Lower lobe of right lung (tissue), 2 donors: ENCODE results near the gene AJAP1. TPM values are rescaled to one million over a fixed set of nuclear protein-coding genes. Genes with fewer than 3 reads are reported as not detected.

Experiments
- ATAC-seq, 2 donors: fragments of 200-7000 bp; cut with Tn5 transposase; one replicate each; pipeline ENCODE4 v1.9.1; 2020 to 2022; ENCODE audit warnings: mild to moderate bottlenecking in 2 of 2, moderate library complexity in 2 of 2
- DNase-seq: peaks from one replicate; pipeline ENCODE4 v3.0.0-alpha.2; 2020
- H3K27ac ChIP-seq: fragments of 200-600 bp; one replicate; pipeline ENCODE4 v1.8.0; 2022
- H3K27me3 ChIP-seq: fragments of 200-600 bp; one replicate; pipeline ENCODE4 v1.8.0; 2022; ENCODE audit warnings: low read depth
- H3K36me3 ChIP-seq: fragments of 200-600 bp; one replicate; pipeline ENCODE4 v1.8.0; 2022; ENCODE audit warnings: mild to moderate bottlenecking
- H3K4me1 ChIP-seq: fragments of 200-600 bp; one replicate; pipeline ENCODE4 v1.8.0; 2022
- H3K4me3 ChIP-seq: fragments of 200-600 bp; one replicate; pipeline ENCODE4 v1.8.0; 2022; ENCODE audit warnings: mild to moderate bottlenecking
- H3K9me3 ChIP-seq: fragments of 200-600 bp; one replicate; pipeline ENCODE4 v1.8.0; 2022
- intact Hi-C: fragments of 100-400 bp; cut with DNase I; formaldehyde crosslinking; loops from one replicate; pipeline ENCODE4 v1.11.0; 2022
- total RNA-seq: library from RNA; stranded (reverse); fragmentation: NEBNext Ultra II Directional; extraction: Animal tissue kit (Norgen Biotek cat#: 25700); gene quantifications from one replicate; pipeline ENCODE4 v1.2.1, GENCODE V29; 2021
- TF ChIP-seq, protein P1 (sequence below): fragments of 200-600 bp; IDR thresholded peaks from one replicate; pipeline ENCODE4 v1.8.0; 2022; ENCODE audit warnings: antibody characterized with exemption, mild to moderate bottlenecking
- donor health status: DM: no; HTN: yes; CAD: no; lungs with severe emphysema.

The AJAP1 gene
- total RNA-seq, 1 donor from 2014 or later = 0.77 TPM

DNA sequence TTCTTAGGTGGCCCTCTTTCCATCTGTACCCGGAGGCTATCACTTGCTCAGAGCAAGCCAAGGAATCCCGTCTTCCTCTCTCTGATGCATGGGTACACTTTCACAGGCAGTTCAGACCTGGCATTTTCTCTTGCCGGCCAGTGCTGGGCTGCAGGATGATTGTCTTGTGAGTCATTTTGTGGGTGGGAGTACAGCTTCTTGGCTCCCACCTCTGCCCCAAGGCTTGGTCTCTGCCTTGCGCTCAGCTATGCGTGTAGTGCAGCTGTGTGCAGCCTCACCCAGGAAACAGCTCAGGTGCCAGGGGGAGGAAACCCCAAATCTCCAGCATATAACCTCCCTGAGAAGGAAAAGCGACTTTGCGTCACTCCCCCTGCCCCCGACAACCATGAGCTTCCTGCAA lies 3.9 kb upstream of the AJAP1 start:
- H3K4me3 ChIP-seq = no peak overlapping the region
- no peak for DNase-seq
- H3K36me3 ChIP-seq = no peaks in the 10 kb centered on the region
- no peak overlapping the region for H3K27ac ChIP-seq
- ATAC-seq = no peak
- TF ChIP-seq, protein P1, sequence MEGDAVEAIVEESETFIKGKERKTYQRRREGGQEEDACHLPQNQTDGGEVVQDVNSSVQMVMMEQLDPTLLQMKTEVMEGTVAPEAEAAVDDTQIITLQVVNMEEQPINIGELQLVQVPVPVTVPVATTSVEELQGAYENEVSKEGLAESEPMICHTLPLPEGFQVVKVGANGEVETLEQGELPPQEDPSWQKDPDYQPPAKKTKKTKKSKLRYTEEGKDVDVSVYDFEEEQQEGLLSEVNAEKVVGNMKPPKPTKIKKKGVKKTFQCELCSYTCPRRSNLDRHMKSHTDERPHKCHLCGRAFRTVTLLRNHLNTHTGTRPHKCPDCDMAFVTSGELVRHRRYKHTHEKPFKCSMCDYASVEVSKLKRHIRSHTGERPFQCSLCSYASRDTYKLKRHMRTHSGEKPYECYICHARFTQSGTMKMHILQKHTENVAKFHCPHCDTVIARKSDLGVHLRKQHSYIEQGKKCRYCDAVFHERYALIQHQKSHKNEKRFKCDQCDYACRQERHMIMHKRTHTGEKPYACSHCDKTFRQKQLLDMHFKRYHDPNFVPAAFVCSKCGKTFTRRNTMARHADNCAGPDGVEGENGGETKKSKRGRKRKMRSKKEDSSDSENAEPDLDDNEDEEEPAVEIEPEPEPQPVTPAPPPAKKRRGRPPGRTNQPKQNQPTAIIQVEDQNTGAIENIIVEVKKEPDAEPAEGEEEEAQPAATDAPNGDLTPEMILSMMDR = no peak
- intact Hi-C loops = no loop called here
- H3K9me3 ChIP-seq = no peaks in the 10 kb centered on the region
- H3K27me3 ChIP-seq = peaks cover 46% of the 10 kb centered on the region
- peaks cover 12% of the 10 kb centered on the region for H3K4me1 ChIP-seq

DNA sequence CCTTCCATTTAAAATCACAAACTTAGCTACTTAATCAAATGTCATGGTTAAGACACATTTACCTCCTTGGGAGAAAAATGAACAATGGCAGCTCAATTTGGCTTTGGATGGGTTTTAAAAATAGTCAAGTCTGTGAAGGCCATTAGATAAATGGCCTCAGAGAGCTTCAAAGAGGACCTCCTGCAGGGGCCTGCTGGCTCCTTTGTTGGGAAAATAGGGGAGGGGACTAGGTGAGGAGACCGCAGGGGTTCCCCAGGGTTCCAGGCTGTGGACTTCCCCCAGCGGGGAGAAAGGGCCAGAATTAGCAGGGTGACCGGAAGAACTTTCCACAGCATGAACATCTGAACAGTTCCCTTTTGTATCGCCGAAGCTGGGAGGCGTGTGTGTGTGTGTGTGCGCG lies 3.4 kb upstream of the AJAP1 start:
- TF ChIP-seq, protein P1 = no peak
- intact Hi-C loops = no loop called here
- no peak overlapping the region for H3K4me3 ChIP-seq
- H3K9me3 ChIP-seq = no peaks in the 10 kb centered on the region
- H3K36me3 ChIP-seq = no peaks in the 10 kb centered on the region
- H3K4me1 ChIP-seq = peaks cover 12% of the 10 kb centered on the region
- no peak for DNase-seq
- H3K27ac ChIP-seq = no peak overlapping the region
- no peak for ATAC-seq
- peaks cover 49% of the 10 kb centered on the region for H3K27me3 ChIP-seq

DNA sequence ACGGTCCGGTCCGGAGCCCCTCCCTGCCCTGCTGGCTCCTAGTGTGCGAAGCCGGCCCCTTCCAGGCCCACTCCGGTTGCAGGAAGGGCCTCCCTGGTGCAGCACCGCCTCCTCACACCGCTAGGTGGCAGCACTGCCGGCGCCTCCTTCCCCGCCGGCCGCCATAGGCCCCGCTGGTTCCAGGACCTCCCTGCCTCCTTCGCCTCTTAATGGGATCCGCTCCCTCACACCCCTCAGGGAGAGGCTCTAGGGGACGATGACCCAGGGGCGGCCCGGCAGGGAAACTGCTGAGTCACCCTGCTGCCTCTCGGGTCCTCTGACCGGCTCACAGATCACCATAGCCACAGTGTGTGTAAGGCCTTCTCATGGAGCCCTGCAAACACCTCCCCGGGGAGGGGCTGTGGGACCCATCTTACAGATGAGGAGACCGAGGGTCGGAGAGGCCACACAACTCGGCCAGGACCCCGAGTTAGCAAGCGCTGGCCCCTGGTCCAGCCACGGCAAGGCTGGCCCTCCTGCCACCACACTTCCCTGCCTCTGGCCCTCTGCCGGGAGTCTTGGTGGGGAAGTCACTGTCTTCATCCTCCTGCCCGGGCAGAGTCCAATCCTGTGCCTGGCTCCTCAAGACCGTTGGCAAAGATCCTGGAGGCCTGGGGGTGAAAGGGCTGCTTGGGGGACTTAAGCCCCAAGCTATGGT lies 1.6 kb upstream of the AJAP1 start:
- peaks cover 67% of the 10 kb centered on the region for H3K27me3 ChIP-seq
- DNase-seq = peak; percentile 69
- intact Hi-C loops = no loop called here
- H3K9me3 ChIP-seq = no peaks in the 10 kb centered on the region
- peaks cover 12% of the 10 kb centered on the region for H3K4me1 ChIP-seq
- peak; percentile 84 to 85 for ATAC-seq
- peak overlapping the region; percentile 10 for H3K4me3 ChIP-seq
- no peak overlapping the region for H3K27ac ChIP-seq
- no peaks in the 10 kb centered on the region for H3K36me3 ChIP-seq
- TF ChIP-seq, protein P1 = peak; percentile 97

DNA sequence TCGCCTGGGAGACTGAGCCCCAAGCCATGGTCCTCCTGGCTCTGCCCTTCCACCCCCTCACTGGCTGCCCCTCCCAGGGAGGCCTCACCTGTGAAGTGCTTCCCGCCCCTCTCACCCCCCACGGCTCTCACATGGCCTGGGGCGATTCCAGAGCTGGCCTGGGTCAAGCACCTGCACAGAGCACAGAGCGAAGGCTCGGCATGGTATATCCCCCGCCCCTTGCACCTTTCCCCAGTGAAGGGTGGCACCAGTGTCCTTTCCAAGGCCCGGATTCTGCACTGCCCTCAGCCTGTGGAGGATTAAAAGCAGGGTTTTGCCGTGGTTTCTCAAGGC lies 1.1 kb upstream of the AJAP1 start:
- Histone ChIP-seq H3K4me1 (peaks cover 12% of the 10 kb centered on the region), H3K27ac (no peak overlapping the region), H3K9me3 (no peaks in the 10 kb centered on the region), H3K27me3 (peaks cover 73% of the 10 kb centered on the region), H3K36me3 (no peaks in the 10 kb centered on the region), H3K4me3 (no peak overlapping the region)
- intact Hi-C loops = no loop called here
- TF ChIP-seq, protein P1 = no peak
- ATAC-seq = peak in 1 of 2 donors; percentile 23
- DNase-seq = no peak

DNA sequence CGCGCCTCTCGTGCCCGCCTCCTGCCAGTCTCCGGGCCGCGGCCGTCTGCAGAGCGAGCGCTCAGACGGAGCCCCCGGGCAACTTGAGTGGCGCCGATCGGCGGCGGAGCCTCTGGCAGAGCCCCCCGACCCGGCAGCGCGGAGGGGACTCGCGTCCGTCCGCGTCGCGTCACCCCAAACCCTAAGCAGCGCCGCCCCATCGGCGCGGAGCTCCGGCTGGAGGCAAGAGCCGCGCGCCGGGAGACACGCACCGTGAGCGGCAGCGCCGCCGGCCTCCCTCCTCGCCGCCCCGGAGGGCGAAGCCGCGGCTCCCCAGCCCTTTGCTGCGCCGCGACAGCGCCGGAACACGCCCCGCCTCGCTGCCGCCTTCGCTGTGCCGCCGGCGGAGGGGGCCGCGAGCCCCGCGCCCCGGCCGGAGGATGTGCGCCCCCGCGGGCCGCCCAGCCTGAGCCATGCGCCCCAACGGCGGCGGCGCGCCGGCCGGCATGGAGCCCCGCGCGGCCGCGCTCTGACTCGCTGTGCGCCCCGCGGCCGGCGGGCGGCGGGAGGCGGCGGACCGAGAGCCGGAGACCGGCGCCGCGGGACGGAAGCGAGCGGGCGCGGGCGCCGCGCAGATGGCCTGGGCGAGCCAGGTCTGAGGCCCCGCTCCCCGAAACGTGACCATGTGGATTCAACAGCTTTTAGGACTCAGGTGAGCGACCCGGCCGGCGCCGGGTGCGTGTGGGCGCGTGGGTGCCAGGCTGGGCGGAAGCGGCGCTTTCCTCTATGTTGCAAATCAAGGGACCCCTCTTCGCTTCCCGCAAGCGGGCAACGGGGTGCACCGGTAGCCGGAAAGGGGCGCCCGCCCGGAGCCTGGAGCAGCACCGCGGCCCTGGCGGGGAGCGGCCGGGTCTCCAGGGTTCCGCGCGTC lies 610 bp downstream of the AJAP1 start:
- ATAC-seq (no peak), DNase-seq (no peak)
- peaks cover 12% of the 10 kb centered on the region for H3K4me1 ChIP-seq
- TF ChIP-seq, protein P1 = no peak
- H3K27me3 ChIP-seq = peaks cover 86% of the 10 kb centered on the region
- intact Hi-C loops = no loop called here
- H3K9me3 ChIP-seq = no peaks in the 10 kb centered on the region
- peak overlapping the region; percentile 31 for H3K4me3 ChIP-seq
- no peak overlapping the region for H3K27ac ChIP-seq
- no peaks in the 10 kb centered on the region for H3K36me3 ChIP-seq
